Peyer's patch (tissue), 4 donors: ENCODE data around the gene GAMT.

Source experiments
- CTCF ChIP-seq, 6 experiments: fragments of 450-650 bp in 4 of 6; fragments of 200-600 bp in 2 of 6; sonication (generic) in 1 of 6; IDR thresholded peaks; one replicate each; pipeline ENCODE4 v1.5.1; 2017 to 2019; ENCODE audit warnings: antibody characterized with exemption in 6 of 6, mild to moderate bottlenecking in 3 of 6, moderate library complexity in 1 of 6
- POLR2A ChIP-seq, 2 donors: fragments of 450-650 bp; IDR thresholded peaks; one replicate each; pipeline ENCODE4 v1.5.1; 2017; ENCODE audit warnings: antibody characterized with exemption in 2 of 2, mild to moderate bottlenecking in 2 of 2, moderate library complexity in 2 of 2

DNA sequence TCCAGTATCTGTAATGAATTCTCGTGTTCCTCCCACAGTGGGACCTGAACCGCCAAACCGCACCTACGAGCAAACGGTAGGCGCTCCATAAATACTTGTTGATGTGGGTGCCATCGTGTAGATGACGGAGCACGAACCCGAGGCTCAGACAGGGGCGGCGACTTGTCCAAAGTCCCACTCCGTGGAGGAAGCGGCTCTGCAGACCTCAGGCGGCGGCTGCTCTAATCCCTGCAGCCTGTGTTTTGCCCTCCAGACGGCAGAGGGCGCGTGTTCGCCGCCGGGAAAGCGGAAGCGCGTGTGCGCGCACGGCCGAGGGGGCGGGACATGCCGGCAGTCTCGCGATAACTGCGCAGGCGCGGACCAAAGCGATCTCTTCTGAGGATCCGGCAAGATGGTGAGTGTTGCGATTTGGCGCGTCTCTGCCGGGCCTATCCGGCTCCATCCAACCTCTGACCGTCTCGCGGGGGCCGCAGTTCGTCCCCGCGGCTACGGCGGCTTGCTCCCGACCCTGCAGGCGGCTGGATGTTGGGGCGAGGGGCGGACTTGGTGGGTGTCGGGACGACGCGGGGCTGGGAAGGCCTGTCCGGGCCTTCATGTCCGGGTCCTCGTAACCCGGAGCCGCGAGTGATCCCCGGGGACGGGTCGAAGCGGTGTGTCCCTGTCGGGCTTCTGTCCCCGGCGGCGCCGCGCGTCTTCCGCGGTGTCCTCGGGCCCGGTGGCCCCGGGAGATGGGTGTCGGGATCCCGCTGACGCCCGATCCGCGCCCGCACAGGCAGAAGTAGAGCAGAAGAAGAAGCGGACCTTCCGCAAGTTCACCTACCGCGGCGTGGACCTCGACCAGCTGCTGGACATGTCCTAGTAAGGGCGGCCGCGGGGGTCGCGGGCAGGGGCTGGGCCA, 36.9 kb upstream of the GAMT start, which contains the start of gene RPS15:
- TF ChIP-seq POLR2A (IDR thresholded peaks at IDR 0.05) (peak; percentile 86 to 89), CTCF (IDR thresholded peaks at IDR 0.05) (peak; percentile 93 to 99 (median 98))
